Measurements from ENCODE around the gene ZNF70. TPM values are rescaled to one million over a fixed set of nuclear protein-coding genes. Genes with fewer than 3 reads are reported as not detected.

Gene ZNF70
- total and polyA plus RNA-seq, 3 experiments from 2014 or later = 0.35 to 3.7 (median 3.4) TPM

DNA sequence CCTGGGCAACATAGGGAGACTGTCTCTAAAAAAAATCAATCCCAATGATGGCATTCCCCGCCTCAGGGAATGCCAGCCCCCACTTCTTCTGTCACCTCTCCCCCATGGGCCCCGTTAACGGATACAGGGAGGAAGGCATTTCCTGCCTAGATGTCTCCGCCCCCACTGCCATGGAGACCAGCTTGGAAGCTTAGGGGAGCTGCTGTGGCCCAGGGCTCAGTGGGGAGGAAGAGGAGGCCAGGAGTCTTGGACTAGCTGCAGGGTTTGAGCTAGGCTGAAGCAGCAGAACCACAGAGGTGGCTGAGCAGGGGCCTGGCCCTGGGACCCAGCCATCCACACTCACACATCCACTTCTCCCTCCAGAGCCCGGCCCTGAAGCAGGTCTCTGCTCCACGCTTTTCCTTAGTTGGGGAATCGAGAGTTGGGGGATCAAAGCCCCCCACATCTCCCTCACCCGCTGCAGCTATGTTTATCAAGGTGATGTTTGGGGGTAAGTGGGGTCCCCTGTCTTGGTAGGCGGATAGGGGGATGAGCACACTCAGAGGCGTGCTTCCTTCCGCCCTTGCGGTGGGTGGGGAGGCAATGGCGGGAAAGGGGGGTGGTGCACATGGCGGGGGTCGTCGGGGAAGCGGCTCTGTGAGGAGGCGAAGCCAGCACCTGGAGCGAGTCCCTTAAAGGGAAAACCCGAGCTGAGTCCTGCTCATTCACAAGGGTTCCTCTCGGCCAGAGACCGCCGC is 12.1 kb upstream of the ZNF70 start, which contains the start of gene C22orf15:
Gene C22orf15 (plus strand): TSS at position 149 of the 737 bp plus-strand sequence. CDS start 317 bp downstream, at position 466.
- H3K27me3 ChIP-seq (ENCODE audit: insufficient read depth, low read length, poor library complexity, severe bottlenecking) = no peaks in the 10 kb centered on the region
- no peaks in the 10 kb centered on the region for H3K9me3 ChIP-seq (ENCODE audit: low read length)
- ChIA-PET POLR2A (interaction anchor here (0.6 to 1.0 kb wide), 3 partner anchors 12 to 271 kb away, joined by 3 to 6 read pairs (median 4); partner anchors contain the start of genes SMARCB1 and ZNF70), CTCF (interaction anchor here (0.6 to 1.3 kb wide), 5 partner anchors 12 to 87 kb away, joined by 3 to 7 read pairs (median 3); partner anchors contain the start of gene ZNF70)
- no peaks in the 10 kb centered on the region for H3K36me3 ChIP-seq (ENCODE audit: insufficient read depth, low read length)
- Mint-ChIP-seq H3K9me3 (no peaks in the 10 kb centered on the region), H3K27ac (peak within 1 kb of the TSS; percentile 52 to 91 (median 76)), H3K36me3 (peaks cover 0 to 4% (median 0%) of the 10 kb centered on the region in 3 donors), H3K4me1 (peaks cover 27 to 46% (median 38%) of the 10 kb centered on the region in 3 donors), H3K27me3 (no peaks in the 10 kb centered on the region), H3K4me3 (peak within 1 kb of the TSS; percentile 48 to 88 (median 80))
- peak within 1 kb of the TSS; percentile 56 for H3K4me3 ChIP-seq (ENCODE audit: low read length)
- H3K27ac ChIP-seq (ENCODE audit: low read depth, low read length) = no peak within 1 kb of the TSS
- H3K4me1 ChIP-seq (ENCODE audit: insufficient read depth, low read length) = peaks cover 33% of the 10 kb centered on the region
- DNase-seq = peak in 1 of 5 donors; percentile 48

DNA sequence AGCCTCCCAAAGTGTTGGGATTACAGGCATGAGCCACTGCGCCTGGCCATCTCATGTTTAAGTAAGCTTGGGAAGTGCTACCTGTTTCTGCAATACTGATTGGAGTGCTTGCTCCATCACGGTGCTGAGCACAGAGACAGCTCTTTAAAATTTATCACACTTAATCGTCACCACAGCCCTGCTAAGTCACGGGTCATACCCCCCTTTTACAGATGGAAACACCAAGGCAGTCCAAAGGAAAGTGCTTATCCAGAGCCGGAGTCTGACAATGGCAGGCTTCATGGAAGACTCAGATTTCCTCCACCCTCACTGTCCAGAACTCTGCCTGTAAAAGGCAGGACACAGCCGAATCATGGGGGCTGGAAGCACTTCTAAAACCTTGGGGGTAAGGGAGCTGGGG is 9.1 kb upstream of the ZNF70 start:
- Mint-ChIP-seq H3K27ac (no peak overlapping the region), H3K4me3 (no peak overlapping the region), H3K9me3 (no peaks in the 10 kb centered on the region), H3K4me1 (peaks cover 18 to 26% (median 24%) of the 10 kb centered on the region in 3 donors), H3K27me3 (no peaks in the 10 kb centered on the region), H3K36me3 (peaks cover 0 to 1% (median 0%) of the 10 kb centered on the region in 3 donors)
- H3K4me1 ChIP-seq (ENCODE audit: insufficient read depth, low read length) = peaks cover 22% of the 10 kb centered on the region
- no peak for DNase-seq
- H3K27me3 ChIP-seq (ENCODE audit: insufficient read depth, low read length, poor library complexity, severe bottlenecking) = no peaks in the 10 kb centered on the region
- H3K4me3 ChIP-seq (ENCODE audit: low read length) = no peak overlapping the region
- no peak overlapping the region for H3K27ac ChIP-seq (ENCODE audit: low read depth, low read length)
- ChIA-PET CTCF (interaction anchor here (1.5 kb wide), 1 partner anchor 9 kb away, joined by 5 read pairs; the partner anchor contains the start of gene ZNF70), POLR2A (interaction anchor here (0.6 kb wide), 1 partner anchor 360 kb away, joined by 4 read pairs; no protein-coding TSS in a partner anchor)
- H3K9me3 ChIP-seq (ENCODE audit: low read length) = no peaks in the 10 kb centered on the region
- no peaks in the 10 kb centered on the region for H3K36me3 ChIP-seq (ENCODE audit: insufficient read depth, low read length)

DNA sequence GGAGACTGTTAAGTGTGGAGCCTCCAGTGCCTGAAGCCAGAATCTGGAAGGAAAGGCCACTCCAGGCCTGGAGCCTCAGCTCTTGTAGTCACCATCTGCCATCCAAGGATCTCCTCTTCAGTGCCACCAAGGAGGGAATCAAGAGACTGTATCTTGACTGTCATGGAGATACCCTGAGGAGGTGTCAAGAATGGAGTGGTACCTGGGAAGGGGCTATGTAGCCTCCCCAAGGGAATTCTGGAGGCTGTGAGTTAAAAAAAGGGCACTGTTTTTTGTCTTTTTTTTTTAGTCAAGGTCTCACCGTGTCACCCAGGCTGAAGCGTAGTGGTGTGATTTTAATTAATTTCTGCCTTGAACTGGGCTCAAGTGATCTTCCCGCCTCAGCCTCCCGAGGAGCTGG is 8.7 kb upstream of the ZNF70 start:
- POLR2A ChIA-PET = interaction anchor here (0.6 kb wide), 1 partner anchor 361 kb away, joined by 4 read pairs; no protein-coding TSS in a partner anchor
- H3K4me1 Mint-ChIP-seq = peaks cover 14 to 21% (median 19%) of the 10 kb centered on the region in 3 donors
- Histone ChIP-seq H3K9me3 (ENCODE audit: low read length) (no peaks in the 10 kb centered on the region), H3K4me1 (ENCODE audit: insufficient read depth, low read length) (peaks cover 21% of the 10 kb centered on the region), H3K4me3 (ENCODE audit: low read length) (no peak overlapping the region), H3K36me3 (ENCODE audit: insufficient read depth, low read length) (no peaks in the 10 kb centered on the region), H3K27ac (ENCODE audit: low read depth, low read length) (no peak overlapping the region), H3K27me3 (ENCODE audit: insufficient read depth, low read length, poor library complexity, severe bottlenecking) (no peaks in the 10 kb centered on the region)
- H3K27me3 Mint-ChIP-seq = no peaks in the 10 kb centered on the region
- no peaks in the 10 kb centered on the region for H3K9me3 Mint-ChIP-seq
- no peak overlapping the region for H3K4me3 Mint-ChIP-seq
- CTCF ChIA-PET = interaction anchor here (1.5 kb wide), 1 partner anchor 9 kb away, joined by 5 read pairs; the partner anchor contains the start of gene ZNF70
- no peak overlapping the region for H3K27ac Mint-ChIP-seq
- no peaks in the 10 kb centered on the region for H3K36me3 Mint-ChIP-seq
- DNase-seq = no peak

DNA sequence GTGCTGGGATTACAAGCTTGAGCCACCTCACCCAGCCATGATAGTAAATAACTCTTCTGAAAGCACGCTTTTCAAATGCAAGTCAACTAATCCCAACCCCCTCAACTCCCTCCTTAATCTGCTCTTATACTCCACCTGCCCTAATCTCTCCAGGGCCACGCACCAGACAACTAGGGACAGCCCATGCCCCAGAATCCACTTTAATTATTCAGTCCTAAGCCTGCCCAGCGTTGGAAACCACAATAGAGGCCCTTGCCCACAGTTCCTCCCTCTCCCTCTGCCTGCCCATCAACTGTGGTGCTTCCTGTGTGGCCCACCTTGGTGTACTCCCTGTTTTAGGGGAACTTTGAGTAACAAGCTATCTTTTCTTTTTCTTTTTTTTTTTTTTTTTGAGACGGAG is 6.0 kb upstream of the ZNF70 start:
- Histone ChIP-seq H3K4me3 (ENCODE audit: low read length) (no peak overlapping the region), H3K27ac (ENCODE audit: low read depth, low read length) (no peak overlapping the region), H3K36me3 (ENCODE audit: insufficient read depth, low read length) (no peaks in the 10 kb centered on the region), H3K27me3 (ENCODE audit: insufficient read depth, low read length, poor library complexity, severe bottlenecking) (no peaks in the 10 kb centered on the region), H3K4me1 (ENCODE audit: insufficient read depth, low read length) (no peaks in the 10 kb centered on the region), H3K9me3 (ENCODE audit: low read length) (no peaks in the 10 kb centered on the region)
- no peak for DNase-seq
- Mint-ChIP-seq H3K27me3 (no peaks in the 10 kb centered on the region), H3K4me3 (no peak overlapping the region), H3K9me3 (no peaks in the 10 kb centered on the region), H3K36me3 (no peaks in the 10 kb centered on the region), H3K4me1 (peaks cover 1 to 4% (median 3%) of the 10 kb centered on the region in 3 donors), H3K27ac (peak overlapping the region in 1 of 8 donors; percentile 34)
- ChIA-PET POLR2A (no interaction called here), CTCF (interaction anchor here (0.9 kb wide), 1 partner anchor 13 kb away, joined by 3 read pairs; no protein-coding TSS in a partner anchor)

DNA sequence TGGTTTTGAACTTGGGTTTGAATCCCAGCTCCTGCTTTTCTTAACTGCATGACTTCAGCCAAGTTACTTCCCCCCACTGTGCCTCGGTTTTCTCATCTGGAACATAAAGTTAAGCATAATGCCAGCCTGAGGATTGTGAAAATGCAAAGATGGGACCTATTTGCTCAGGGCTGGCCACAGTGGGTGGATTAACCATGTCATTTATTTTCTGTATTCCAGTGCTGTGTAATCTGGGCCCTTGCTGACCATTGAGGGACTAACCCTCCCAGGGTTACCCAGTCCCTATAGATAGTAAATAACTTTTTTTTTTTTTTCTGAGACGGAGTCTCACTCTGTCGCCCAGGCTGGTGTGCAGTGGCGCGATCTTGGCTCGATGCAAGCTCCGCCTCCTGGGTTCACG is 4.8 kb upstream of the ZNF70 start:
- H3K27me3 Mint-ChIP-seq = no peaks in the 10 kb centered on the region
- ChIA-PET CTCF (no interaction called here), POLR2A (interaction anchor here (1.2 kb wide), 1 partner anchor 30 kb away, joined by 3 read pairs; no protein-coding TSS in a partner anchor)
- H3K9me3 Mint-ChIP-seq = no peaks in the 10 kb centered on the region
- Histone ChIP-seq H3K36me3 (ENCODE audit: insufficient read depth, low read length) (no peaks in the 10 kb centered on the region), H3K4me1 (ENCODE audit: insufficient read depth, low read length) (no peaks in the 10 kb centered on the region), H3K27ac (ENCODE audit: low read depth, low read length) (no peak overlapping the region), H3K9me3 (ENCODE audit: low read length) (no peaks in the 10 kb centered on the region), H3K27me3 (ENCODE audit: insufficient read depth, low read length, poor library complexity, severe bottlenecking) (no peaks in the 10 kb centered on the region), H3K4me3 (ENCODE audit: low read length) (no peak overlapping the region)
- no peak for DNase-seq
- H3K27ac Mint-ChIP-seq = peak overlapping the region in 1 of 8 donors; percentile 22
- H3K4me3 Mint-ChIP-seq = no peak overlapping the region
- no peaks in the 10 kb centered on the region for H3K36me3 Mint-ChIP-seq
- peaks cover 1 to 8% (median 4%) of the 10 kb centered on the region in 3 donors for H3K4me1 Mint-ChIP-seq

DNA sequence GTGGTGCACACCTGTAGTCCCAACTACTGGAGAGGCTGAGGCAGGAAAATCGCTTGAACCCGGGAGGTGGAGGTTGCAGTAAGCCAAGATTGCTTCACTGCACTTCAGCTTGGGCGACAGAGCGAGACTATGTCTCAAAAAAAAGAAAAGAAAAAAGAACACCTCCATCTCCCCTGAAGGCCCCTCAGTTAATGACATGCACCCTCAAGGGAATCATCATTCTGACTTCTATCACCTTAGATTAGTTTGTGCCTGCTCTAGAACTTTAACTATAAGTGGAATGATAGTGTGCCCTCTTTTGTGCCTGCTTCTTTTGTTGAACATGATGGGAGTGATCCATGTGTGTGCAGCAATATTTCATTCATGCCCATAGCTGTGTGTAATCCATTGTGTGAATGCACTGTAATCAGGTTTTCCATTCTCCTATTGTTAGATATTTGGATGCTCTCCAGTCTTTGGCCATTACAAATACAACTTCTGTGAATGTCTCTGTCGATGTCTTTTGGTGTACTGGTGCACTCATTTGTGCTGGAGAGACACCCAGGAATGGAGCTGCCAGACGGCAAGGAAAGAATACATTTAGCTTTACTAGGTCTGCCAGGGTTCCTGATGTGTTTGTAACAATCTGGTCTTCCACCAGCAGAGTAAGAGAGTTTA is 4.2 kb upstream of the ZNF70 start:
- peaks cover 6 to 14% (median 10%) of the 10 kb centered on the region in 3 donors for H3K4me1 Mint-ChIP-seq
- Histone ChIP-seq H3K4me3 (ENCODE audit: low read length) (no peak overlapping the region), H3K27ac (ENCODE audit: low read depth, low read length) (no peak overlapping the region), H3K4me1 (ENCODE audit: insufficient read depth, low read length) (peaks cover 6% of the 10 kb centered on the region), H3K27me3 (ENCODE audit: insufficient read depth, low read length, poor library complexity, severe bottlenecking) (no peaks in the 10 kb centered on the region), H3K9me3 (ENCODE audit: low read length) (no peaks in the 10 kb centered on the region), H3K36me3 (ENCODE audit: insufficient read depth, low read length) (no peaks in the 10 kb centered on the region)
- no peak for DNase-seq
- CTCF ChIA-PET = no interaction called here
- no peaks in the 10 kb centered on the region for H3K9me3 Mint-ChIP-seq
- peak overlapping the region in 3 of 8 donors; percentile 22 to 70 (median 67) for H3K27ac Mint-ChIP-seq
- POLR2A ChIA-PET = interaction anchor here (1.2 kb wide), 1 partner anchor 31 kb away, joined by 3 read pairs; no protein-coding TSS in a partner anchor
- H3K4me3 Mint-ChIP-seq = peak overlapping the region in 1 of 7 donors; percentile 33
- H3K36me3 Mint-ChIP-seq = no peaks in the 10 kb centered on the region
- no peaks in the 10 kb centered on the region for H3K27me3 Mint-ChIP-seq

DNA sequence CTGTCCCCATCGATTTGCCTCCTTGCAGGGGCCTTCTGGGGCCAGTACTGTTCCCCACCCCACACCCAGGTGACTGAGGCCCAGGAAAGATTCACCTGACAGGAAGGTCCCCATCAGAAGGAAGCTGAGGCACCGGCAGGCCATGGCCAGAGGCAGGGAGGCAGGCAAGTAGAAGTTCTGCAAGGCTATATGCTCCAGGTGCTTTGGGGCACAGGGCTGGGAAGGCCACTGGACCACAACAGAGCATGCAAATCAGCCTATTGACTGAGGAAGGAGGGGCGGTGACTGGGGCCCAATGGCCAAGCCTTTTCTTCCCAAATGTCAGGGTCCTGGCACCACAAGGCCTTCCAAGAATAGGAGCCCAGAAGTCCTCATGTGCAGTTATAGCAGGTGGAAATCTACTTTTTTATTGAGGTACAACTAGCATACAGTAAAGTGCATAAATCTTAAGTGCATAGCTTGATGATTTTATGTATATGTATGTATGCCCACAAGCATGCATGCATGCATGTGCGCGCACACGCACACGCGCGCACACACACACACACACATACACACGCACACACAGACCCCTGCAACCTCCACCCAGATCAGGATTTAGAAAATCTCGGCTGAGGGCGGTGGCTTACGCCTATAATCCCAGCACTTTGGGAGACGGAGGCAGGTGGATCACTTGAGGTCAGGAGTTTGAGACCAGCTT is 3.5 kb upstream of the ZNF70 start, which contains the start of gene VPREB3:
Gene VPREB3 (minus strand): TSS at position 206 of the 700 bp plus-strand sequence. CDS start 62 bp downstream, at position 144.
- Histone ChIP-seq H3K9me3 (ENCODE audit: low read length) (no peaks in the 10 kb centered on the region), H3K27me3 (ENCODE audit: insufficient read depth, low read length, poor library complexity, severe bottlenecking) (no peaks in the 10 kb centered on the region), H3K4me3 (ENCODE audit: low read length) (no peak within 1 kb of the TSS), H3K27ac (ENCODE audit: low read depth, low read length) (no peak within 1 kb of the TSS), H3K36me3 (ENCODE audit: insufficient read depth, low read length) (no peaks in the 10 kb centered on the region), H3K4me1 (ENCODE audit: insufficient read depth, low read length) (peaks cover 7% of the 10 kb centered on the region)
- peak within 1 kb of the TSS in 3 of 8 donors; percentile 22 to 70 (median 67) for H3K27ac Mint-ChIP-seq
- H3K9me3 Mint-ChIP-seq = no peaks in the 10 kb centered on the region
- no peak for DNase-seq
- H3K27me3 Mint-ChIP-seq = no peaks in the 10 kb centered on the region
- CTCF ChIA-PET = no interaction called here
- H3K36me3 Mint-ChIP-seq = peaks cover 0 to 3% (median 0%) of the 10 kb centered on the region in 3 donors
- H3K4me1 Mint-ChIP-seq = peaks cover 11 to 17% (median 17%) of the 10 kb centered on the region in 3 donors
- POLR2A ChIA-PET = interaction anchor here (1.2 kb wide), 1 partner anchor 31 kb away, joined by 3 read pairs; no protein-coding TSS in a partner anchor
- peak within 1 kb of the TSS in 5 of 7 donors; percentile 5 to 45 (median 17) for H3K4me3 Mint-ChIP-seq

Data from CD8-positive, alpha-beta memory T cell (primary cell).